K562 (cell line): ENCODE measurements around the gene MTG2. TPM values are rescaled to one million over a fixed set of nuclear protein-coding genes. Genes with fewer than 3 reads are reported as not detected.

Experiments
- ATAC-seq: fragments of 200-7000 bp; cut with Tn5 transposase; 3 replicates; pipeline ENCODE4 v1.9.1; 2020; ENCODE audit warnings: moderate library complexity
- BruUV-seq: library from RNA; stranded (reverse); fragments of 400-500 nt; replicated peaks from 2 replicates; lab custom pipeline; 2021; lab: Mats Ljungman, UMichigan
- CTCF ChIA-PET: fragments of 300-600 bp; formaldehyde crosslinking; extraction: SDS; loops from one replicate; lab custom pipeline; 2021; ENCODE audit warnings: low intra/inter-chr PET ratio; lab: Yijun Ruan, JAX
- POLR2A ChIA-PET: fragments of 300-600, 350-650 bp; sonication (Branson Sonifier 250); formaldehyde crosslinking; extraction: SDS; loops from one replicate; lab custom pipeline; 2021; ENCODE audit warnings: antibody characterized with exemption, inconsistent platforms; lab: Yijun Ruan, JAX
- DNase-seq, 4 experiments: peaks; one replicate each; pipeline versions ENCODE4 v3.0.0 to v3.0.0-alpha.2; 2011 to 2018; ENCODE audit warnings: low spot score in 3 of 4, mixed read lengths in 3 of 4; ENCODE audit errors: extremely low read depth in 1 of 4
- FAIRE-seq: peaks from 2 replicates; lab custom pipeline; 2011; peaks lifted over from hg19 to GRCh38; lab: Jason Lieb, UNC
- H2AFZ ChIP-seq: 2 replicates; pipeline ENCODE4 v1.6.0; 2011; ENCODE audit warnings: low read depth, low read length, control low read depth, inconsistent platforms
- H3K27ac ChIP-seq: fragments of 200-600 bp; 3 replicates; pipeline ENCODE4 v1.8.0; 2011; ENCODE audit warnings: low read depth, mild to moderate bottlenecking, control low read depth, inconsistent platforms, low read length, moderate library complexity, mixed read lengths; ENCODE audit errors: extremely low read depth
- H3K27me3 ChIP-seq, 2 experiments: fragments of 300-600 bp in 1 of 2; 2 replicates in 1 of 2; 3 replicates in 1 of 2; pipeline versions ENCODE4 v1.6.0 to v1.8.0; 2011; ENCODE audit warnings: inconsistent platforms in 2 of 2, low read length in 2 of 2, mild to moderate bottlenecking in 1 of 2, mixed read lengths in 1 of 2, moderate library complexity in 1 of 2; ENCODE audit not compliant: control insufficient read depth in 2 of 2, insufficient read depth in 2 of 2
- H3K36me3 ChIP-seq: fragments of 300-600 bp; 3 replicates; pipeline ENCODE4 v1.8.0; 2011; ENCODE audit warnings: mild to moderate bottlenecking, low read length, inconsistent platforms; ENCODE audit not compliant: control insufficient read depth, insufficient read depth
- H3K4me1 ChIP-seq, 2 experiments: fragments of 200-600 bp in 1 of 2; replicated peaks in 1 of 2; 2 replicates in 1 of 2; 3 replicates in 1 of 2; pipeline versions ENCODE4 v1.5.1 to v1.8.0; 2011; ENCODE audit warnings: inconsistent platforms in 2 of 2, low read length in 2 of 2, mild to moderate bottlenecking in 1 of 2, mixed read lengths in 1 of 2, moderate library complexity in 1 of 2; ENCODE audit not compliant: control insufficient read depth in 2 of 2, insufficient read depth in 2 of 2
- H3K4me2 ChIP-seq: 2 replicates; pipeline ENCODE4 v1.6.1; 2011; ENCODE audit warnings: low read length, control low read depth, inconsistent platforms, mixed read lengths; ENCODE audit not compliant: insufficient read depth
- H3K4me3 ChIP-seq: fragments of 200-600 bp; sonication (generic), shearing (Covaris generic); 2 replicates; pipeline ENCODE4 v1.5.1; 2016; ENCODE audit warnings: control low read depth, inconsistent platforms
- H3K79me2 ChIP-seq: fragments of 200-600 bp; 3 replicates; pipeline ENCODE4 v1.8.0; 2011; ENCODE audit warnings: low read length, inconsistent platforms; ENCODE audit not compliant: control insufficient read depth, insufficient read depth
- H3K9ac ChIP-seq, 2 experiments: 2 replicates each; pipeline versions ENCODE4 v1.6.0 to v1.6.1; 2011; ENCODE audit warnings: low read depth in 2 of 2, low read length in 2 of 2, control low read depth in 1 of 2, inconsistent platforms in 1 of 2, mild to moderate bottlenecking in 1 of 2, mixed read lengths in 1 of 2; ENCODE audit not compliant: insufficient read depth in 1 of 2
- H3K9me1 ChIP-seq: one replicate; pipeline ENCODE4 v1.6.0; 2011; ENCODE audit warnings: inconsistent platforms, mild to moderate bottlenecking, low read length, moderate library complexity; ENCODE audit not compliant: control insufficient read depth, insufficient read depth
- H3K9me3 ChIP-seq: replicated peaks from 2 replicates; pipeline ENCODE4 v1.5.1; 2011; ENCODE audit warnings: low read depth, low read length, inconsistent platforms; ENCODE audit not compliant: control insufficient read depth, insufficient read depth
- H4K20me1 ChIP-seq: replicated peaks from 2 replicates; pipeline ENCODE4 v1.6.1; 2011; ENCODE audit warnings: low read length, inconsistent platforms, mixed read lengths; ENCODE audit not compliant: control insufficient read depth, insufficient read depth
- CBFB ChIP-seq: sonication (generic); formaldehyde crosslinking; IDR thresholded peaks from 2 replicates; pipeline ENCODE4 v1.4.0; 2020; ENCODE audit warnings: mild to moderate bottlenecking, missing genetic modification reagents
- E2F6 ChIP-seq, 2 experiments: IDR thresholded peaks; 2 replicates each; pipeline ENCODE4 v1.6.1; 2011; ENCODE audit warnings: borderline replicate concordance in 1 of 2, control low read depth in 1 of 2, low read depth in 1 of 2, low read length in 1 of 2, mild to moderate bottlenecking in 1 of 2, mixed read lengths in 1 of 2, moderate library complexity in 1 of 2; ENCODE audit not compliant: insufficient read depth in 1 of 2, insufficient read length in 1 of 2, poor library complexity in 1 of 2, severe bottlenecking in 1 of 2; ENCODE audit errors: extremely low read depth in 1 of 2
- MBD2 ChIP-seq: sonication (generic); IDR thresholded peaks from 2 replicates; pipeline ENCODE4 v1.6.1; 2016; ENCODE audit warnings: low read depth, borderline replicate concordance
- PHB2 ChIP-seq: fragments of 450-650 bp; IDR thresholded peaks from 2 replicates; pipeline ENCODE4 v1.6.1; 2017; ENCODE audit warnings: low read depth
- POLR2AphosphoS2 ChIP-seq: IDR thresholded peaks from 2 replicates; pipeline ENCODE4 v1.6.1; 2012; ENCODE audit warnings: low read length, improper control_type of control experiment
- THRAP3 ChIP-seq: fragments of 450-650 bp; IDR thresholded peaks from 2 replicates; pipeline ENCODE4 v1.6.1; 2016; ENCODE audit warnings: mild to moderate bottlenecking, inconsistent platforms, borderline replicate concordance
- ZEB2 ChIP-seq: fragments of 450-650 bp; IDR thresholded peaks from 2 replicates; pipeline ENCODE4 v1.6.1; 2016
- ZNF217 ChIP-seq: sonication (generic); formaldehyde crosslinking; IDR thresholded peaks from 2 replicates; pipeline ENCODE4 v1.8.0; 2022; ENCODE audit warnings: mild to moderate bottlenecking, missing genetic modification reagents
- whole genome bisulfite sequencing: fragments of 100-300 bp; shearing (Covaris generic); methylation state at CpG from one replicate; pipeline ENCODE4 v1.1.6; 2016; ENCODE audit warnings: low coverage, mixed read lengths; ENCODE audit not compliant: insufficient coverage; ENCODE audit errors: missing lambda C conversion rate; 5-methylcytosine and 5-hydroxymethylcytosine counted together
- in situ Hi-C: fragments of 300-500 bp; cut with MboI; formaldehyde crosslinking; loops from 4 replicates; pipeline ENCODE4 v1.15.0; 2018; ENCODE audit warnings: inconsistent platforms, mixed read lengths
- intact Hi-C: fragments of 100-400 bp; cut with micrococcal nuclease; formaldehyde crosslinking; loops from 2 replicates; pipeline ENCODE4 v1.14.2; 2022
- polyA plus RNA-seq, 8 experiments: library from polyadenylated mRNA; depleted of rRNA in 4 of 8; stranded (reverse) in 5 of 8; unstranded in 3 of 8; fragments of >200 nt; fragmentation: Nextera tagmentation in 2 of 8; fragmentation: Illumina TruSeq in 1 of 8; extraction: Ambion mirVana in 2 of 8; extraction: Trizol in 1 of 8; gene quantifications; 2 replicates each; pipeline versions ENCODE4 v1.2.1 to v1.2.3, GENCODE V29; 2011 to 2014; ENCODE audit warnings: inconsistent platforms in 1 of 8, missing spikeins in 1 of 8
- total RNA-seq, 7 experiments: library from RNA; depleted of rRNA in 6 of 7; stranded (reverse); fragments of >200 nt in 6 of 7; fragmentation: Illumina TruSeq in 2 of 7; extraction: Trizol in 2 of 7; gene quantifications; 2 replicates each; pipeline versions ENCODE4 v1.2.1 to v1.2.3, GENCODE V29; 2011 to 2021; ENCODE audit warnings: low replicate concordance in 1 of 7

The MTG2 gene
- total and polyA plus RNA-seq, 9 of the 15 experiments (the other 6 are each of a cell fraction or from before 2014, with no cell fraction given), result 8.7 to 67.5 (median 44.5) TPM

DNA sequence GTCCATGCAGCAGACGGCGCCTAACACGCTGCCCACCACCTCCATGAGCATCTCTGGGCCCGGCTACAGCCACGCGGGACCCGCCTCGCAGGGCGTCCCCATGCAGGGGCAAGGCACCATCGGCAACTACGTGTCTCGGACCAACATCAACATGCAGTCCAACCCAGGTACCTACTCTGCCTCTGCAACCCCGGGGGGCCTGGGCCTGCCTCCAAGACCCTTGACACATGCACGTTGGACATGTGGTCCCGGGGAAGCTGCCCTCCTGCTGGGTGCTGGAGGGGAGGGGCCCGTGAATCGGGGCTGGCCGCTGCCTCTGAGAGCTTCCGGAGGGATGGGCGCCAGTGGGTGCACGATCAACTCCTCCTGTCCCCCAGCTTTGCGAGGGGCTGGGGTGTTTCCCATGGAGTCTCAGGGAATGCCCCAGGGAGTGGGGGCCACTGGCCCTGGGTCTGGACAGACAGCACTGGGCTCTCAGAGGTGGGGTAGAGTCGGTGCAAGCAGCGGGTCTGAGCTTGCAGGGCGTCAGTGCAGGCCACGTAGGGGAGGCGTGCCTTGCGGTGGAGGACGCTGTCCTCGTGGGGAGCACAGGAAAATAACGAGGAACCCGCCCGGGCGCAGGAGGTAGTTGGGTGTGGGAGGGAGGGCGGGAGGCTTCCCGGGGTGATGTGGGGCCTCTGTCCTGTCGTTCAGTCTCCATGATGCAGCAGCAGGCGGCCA is 19.9 kb upstream of the MTG2 start:
- Histone ChIP-seq H3K27me3 (no peaks in the 10 kb centered on the region), H2AFZ (no peak overlapping the region), H3K9me1 (no peaks in the 10 kb centered on the region), H3K4me2 (no peak overlapping the region), H4K20me1 (0 out of 2 replicates have a peak, but pooled peaks cover 2% of the 10 kb centered on the region), H3K79me2 (peaks cover 13% of the 10 kb centered on the region), H3K9me3 (no peaks in the 10 kb centered on the region), H3K36me3 (peaks cover 86% of the 10 kb centered on the region; the same call in 2 of the 3 replicates), H3K27ac (no peak overlapping the region), H3K9ac (no peak overlapping the region), H3K4me1 (peaks cover 0 to 28% of the 10 kb centered on the region in 2 experiments; a peak in 2 of 5 replicates), H3K4me3 (no peak overlapping the region)
- ATAC-seq, result no peak
- intact Hi-C loops, result no loop called here
- BruUV-seq, result no TSS peak
- WGBS, result 83% methylated on average over 23 of the region's 38 CpGs
- TF ChIP-seq THRAP3 (no peak), ZNF217 (no peak), MBD2 (no peak), POLR2AphosphoS2 (no peak), E2F6 (IDR thresholded peaks at IDR 0.05; ENCODE audit: borderline replicate concordance in 1 of 2, extremely low read depth in 1 of 2, insufficient read depth in 1 of 2, insufficient read length in 1 of 2, low read depth in 1 of 2, low read length in 1 of 2, poor library complexity in 1 of 2, severe bottlenecking in 1 of 2) (no peak), ZEB2 (no peak), PHB2 (no peak), CBFB (CRISPR knock-in tag) (no peak)
- no peak for DNase-seq
- ChIA-PET CTCF (no interaction called here), POLR2A (no interaction called here)
- FAIRE-seq, result no peak
- in situ Hi-C loops, result no loop called here
